HFF-Myc (cell line): ENCODE results near the gene NOS1AP.

Experiments
- DNase-seq: peaks from one replicate; pipeline ENCODE4 v3.0.0-alpha.2; 2011; ENCODE audit warnings: low read depth; ENCODE audit errors: extremely low read depth
- H3K4me3 ChIP-seq: replicated peaks from 2 replicates; pipeline ENCODE4 v1.5.1; 2011; ENCODE audit warnings: low read depth, mild to moderate bottlenecking, control low read depth, low read length
- TF ChIP-seq, protein P1 (sequence below): IDR thresholded peaks from 2 replicates; pipeline ENCODE4 v1.5.1; 2012; ENCODE audit warnings: mild to moderate bottlenecking, low read depth, low read length, control low read depth; ENCODE audit errors: missing control alignments

NOS1AP gene

DNA sequence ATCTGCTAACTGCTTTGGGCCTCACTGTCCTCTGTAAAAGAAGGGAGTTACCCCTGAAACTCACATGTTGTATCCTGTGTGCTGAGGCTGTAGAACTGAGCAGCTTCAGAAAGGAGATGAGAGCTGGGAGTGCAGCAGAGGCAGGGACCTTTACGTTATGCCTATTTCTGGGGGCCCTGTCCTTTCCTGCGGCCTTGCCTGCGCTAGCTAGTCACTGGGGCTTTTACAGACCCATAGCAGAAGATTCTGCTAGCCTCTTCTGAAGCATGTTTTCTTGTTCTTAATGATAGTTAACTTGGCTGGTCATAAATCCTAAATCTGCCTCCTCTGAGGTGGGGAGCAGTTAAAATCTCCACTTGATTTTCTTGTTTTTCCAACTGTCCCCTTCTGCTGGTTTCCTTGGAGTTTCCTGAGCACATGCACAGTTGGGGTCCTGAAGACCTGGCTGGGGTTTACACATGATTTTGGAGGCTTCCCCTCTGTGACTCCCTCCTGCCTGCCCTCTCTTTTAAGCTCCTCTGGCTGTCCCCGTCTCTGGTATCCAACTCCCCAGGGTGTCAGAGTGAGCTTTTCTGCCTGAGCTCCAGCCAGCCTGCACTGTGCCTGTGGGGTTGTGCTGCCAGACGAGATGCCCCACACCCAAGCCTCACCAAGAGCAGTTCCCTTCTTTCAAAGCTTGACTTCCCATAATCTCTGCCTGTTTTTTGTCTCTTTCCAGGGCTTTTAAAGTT, 76.6 kb downstream of the NOS1AP start:
- no peak overlapping the region for H3K4me3 ChIP-seq
- TF ChIP-seq, protein P1, sequence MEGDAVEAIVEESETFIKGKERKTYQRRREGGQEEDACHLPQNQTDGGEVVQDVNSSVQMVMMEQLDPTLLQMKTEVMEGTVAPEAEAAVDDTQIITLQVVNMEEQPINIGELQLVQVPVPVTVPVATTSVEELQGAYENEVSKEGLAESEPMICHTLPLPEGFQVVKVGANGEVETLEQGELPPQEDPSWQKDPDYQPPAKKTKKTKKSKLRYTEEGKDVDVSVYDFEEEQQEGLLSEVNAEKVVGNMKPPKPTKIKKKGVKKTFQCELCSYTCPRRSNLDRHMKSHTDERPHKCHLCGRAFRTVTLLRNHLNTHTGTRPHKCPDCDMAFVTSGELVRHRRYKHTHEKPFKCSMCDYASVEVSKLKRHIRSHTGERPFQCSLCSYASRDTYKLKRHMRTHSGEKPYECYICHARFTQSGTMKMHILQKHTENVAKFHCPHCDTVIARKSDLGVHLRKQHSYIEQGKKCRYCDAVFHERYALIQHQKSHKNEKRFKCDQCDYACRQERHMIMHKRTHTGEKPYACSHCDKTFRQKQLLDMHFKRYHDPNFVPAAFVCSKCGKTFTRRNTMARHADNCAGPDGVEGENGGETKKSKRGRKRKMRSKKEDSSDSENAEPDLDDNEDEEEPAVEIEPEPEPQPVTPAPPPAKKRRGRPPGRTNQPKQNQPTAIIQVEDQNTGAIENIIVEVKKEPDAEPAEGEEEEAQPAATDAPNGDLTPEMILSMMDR = no peak
- no peak for DNase-seq

- TF ChIP-seq, protein P1 = no peak
- no peak for DNase-seq
- H3K4me3 ChIP-seq = no peak overlapping the region
These were observed 78.3 kb downstream of the NOS1AP start for GRCh38 chr1:162147760-162148159.

- no peak overlapping the region for H3K4me3 ChIP-seq
- no peak for DNase-seq
- TF ChIP-seq, protein P1 = no peak
These were observed 80.6 kb downstream of the NOS1AP start for GRCh38 chr1:162150112-162150511.

DNA sequence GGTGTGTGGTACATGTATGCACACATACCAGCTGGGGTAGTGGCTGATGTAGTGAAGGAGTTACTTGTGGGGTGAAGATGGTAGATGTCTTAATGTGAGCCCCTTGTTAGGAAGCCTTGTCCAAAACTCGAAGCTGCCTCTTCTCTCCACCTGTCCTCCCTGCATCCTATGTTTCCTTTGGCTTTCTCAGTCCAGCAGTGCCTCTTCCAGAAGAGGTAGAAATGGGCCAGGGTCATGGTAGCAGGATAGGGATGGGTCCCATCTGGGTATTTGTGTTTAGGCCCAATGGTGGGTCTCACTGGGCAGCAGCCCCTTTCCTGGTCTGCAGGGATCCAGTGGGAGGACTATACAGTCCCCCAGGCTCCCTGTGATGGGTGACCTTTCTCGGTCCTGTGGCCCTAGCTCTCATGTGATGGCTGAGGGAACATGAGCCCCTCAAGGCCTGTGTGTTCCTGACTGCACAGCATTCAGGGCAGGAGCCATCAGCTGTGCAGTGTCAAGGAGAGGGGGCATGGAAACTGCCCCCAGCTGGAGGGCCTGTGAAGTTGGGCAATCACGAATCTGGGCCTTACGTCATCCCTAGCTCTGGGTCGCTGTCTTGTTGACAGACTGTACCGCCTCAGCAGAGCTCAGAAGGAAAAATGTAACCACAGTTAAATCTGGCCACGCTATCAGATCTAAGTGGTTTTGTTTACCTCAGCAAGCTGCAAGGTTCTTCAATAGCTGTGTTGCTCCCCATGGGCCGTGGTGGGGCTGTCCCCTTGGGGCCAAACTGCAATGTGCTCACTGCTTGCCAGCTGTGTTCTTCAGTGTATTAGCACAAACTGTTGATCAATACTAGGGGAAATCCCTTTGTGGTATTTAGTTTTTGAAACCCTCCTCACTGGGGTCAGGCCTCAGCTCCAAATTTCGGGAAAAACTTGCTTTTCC, 82.7 kb downstream of the NOS1AP start:
- TF ChIP-seq, protein P1 = no peak
- H3K4me3 ChIP-seq = no peak overlapping the region
- no peak for DNase-seq

GRCh38 chr1:162153374-162153773, 83.9 kb downstream of the NOS1AP start:
- TF ChIP-seq, protein P1 = no peak
- DNase-seq = no peak
- no peak overlapping the region for H3K4me3 ChIP-seq

DNA sequence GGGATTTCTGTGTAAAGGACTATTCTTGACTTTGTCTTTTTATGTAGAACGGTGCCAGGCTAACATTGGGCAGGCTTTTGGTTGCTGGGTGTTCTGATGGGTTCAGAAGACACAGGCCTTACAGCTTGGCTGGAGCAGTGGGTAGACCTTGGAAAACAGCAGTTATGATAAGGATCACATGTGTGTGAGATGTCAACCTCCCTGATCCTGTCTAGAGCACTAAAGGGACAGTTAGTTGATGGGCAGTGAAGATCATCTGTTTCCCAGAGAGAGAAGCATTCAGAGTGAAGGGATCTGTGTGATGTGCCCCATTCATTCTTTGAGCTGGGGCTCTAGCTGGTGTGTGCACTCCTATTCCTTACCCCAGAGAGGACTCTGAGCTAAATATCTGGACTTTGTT, 88.0 kb downstream of the NOS1AP start:
- no peak overlapping the region for H3K4me3 ChIP-seq
- no peak for DNase-seq
- TF ChIP-seq, protein P1 = no peak
